ENCODE data around the gene RTCA. TPM values are rescaled to one million over a fixed set of nuclear protein-coding genes. Genes with fewer than 3 reads are reported as not detected.
"Not testable (repeated sequence)": the region's sequence is repeated elsewhere in the genome, so short reads cannot be mapped to it uniquely, and the experiment has no call there.

Gene RTCA
- total RNA-seq, 1 donor from 2014 or later, result 78.0 TPM

DNA sequence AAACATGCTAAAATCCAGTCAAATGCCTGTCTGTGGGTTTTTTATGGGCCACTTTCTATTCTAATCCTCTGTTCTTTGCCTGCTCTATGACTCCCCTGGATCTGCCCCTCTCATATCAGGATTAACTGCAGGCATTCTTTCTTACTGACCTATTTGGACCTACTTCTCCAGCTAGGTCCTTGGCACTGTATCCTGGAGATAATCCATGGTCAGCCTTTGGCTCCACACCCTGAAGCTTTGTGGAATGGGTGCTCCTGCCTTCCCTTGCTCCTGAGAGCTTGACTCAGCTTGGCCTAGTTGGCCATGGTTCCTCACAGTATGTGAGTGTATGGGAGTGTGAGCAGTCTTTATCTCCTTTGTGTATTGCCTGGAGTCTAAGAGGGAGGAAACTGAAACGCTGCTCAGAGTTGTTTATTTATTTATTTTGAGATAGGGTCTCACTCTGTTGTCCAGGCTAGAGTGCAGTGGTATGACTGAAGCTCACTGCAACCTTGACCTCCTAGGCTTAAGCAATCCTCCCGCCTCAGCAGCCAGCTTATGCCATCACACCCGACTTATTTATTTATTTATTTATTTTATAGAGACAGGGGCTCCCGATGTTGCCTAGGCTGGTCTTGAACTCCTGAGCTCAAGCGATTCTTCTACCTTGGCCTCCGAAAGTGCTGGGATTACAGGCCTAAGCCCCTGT, 57.5 kb downstream of the RTCA start:
- H3K27ac Mint-ChIP-seq (ENCODE audit: unreplicated experiment), result no peak overlapping the region
- peaks cover 3% of the 10 kb centered on the region for H3K36me3 Mint-ChIP-seq (ENCODE audit: low read depth, unreplicated experiment)
- no peaks in the 10 kb centered on the region for H4K20me1 ChIP-seq (ENCODE audit: insufficient read depth, low read length)
- no peaks in the 10 kb centered on the region for H3K4me1 ChIP-seq (ENCODE audit: insufficient read depth, low read length)
- H2AFZ ChIP-seq (ENCODE audit: low read depth, low read length), result no peak overlapping the region
- no peaks in the 10 kb centered on the region for H3K79me2 ChIP-seq (ENCODE audit: insufficient read depth, low read length)
- H3K4me3 ChIP-seq (ENCODE audit: insufficient read depth, low read depth, low read length), result no peak overlapping the region
- no peak overlapping the region for H3K27ac ChIP-seq (ENCODE audit: low read depth, low read length)
- H3K9me3 Mint-ChIP-seq (ENCODE audit: unreplicated experiment), result peaks cover 4% of the 10 kb centered on the region
- H3K9ac ChIP-seq (ENCODE audit: low read length), result no peak overlapping the region
- peaks cover 3% of the 10 kb centered on the region for H3K27me3 ChIP-seq (ENCODE audit: insufficient read depth, low read length)
- H3K4me1 Mint-ChIP-seq (ENCODE audit: low read depth, unreplicated experiment), result peaks cover 4% of the 10 kb centered on the region
- no peaks in the 10 kb centered on the region for H3K27me3 Mint-ChIP-seq (ENCODE audit: low read depth, unreplicated experiment)
- H3K4me2 ChIP-seq (ENCODE audit: low read length), result no peak overlapping the region
- no peaks in the 10 kb centered on the region for H3K9me3 ChIP-seq (ENCODE audit: insufficient read depth, low read depth, low read length)
- DNase-seq (ENCODE audit: low read depth), result no peak
- H3K36me3 ChIP-seq (ENCODE audit: insufficient read depth, low read length), result no peaks in the 10 kb centered on the region
- FAIRE-seq, result no peak
- no peak overlapping the region for H3K4me3 Mint-ChIP-seq (ENCODE audit: unreplicated experiment)
- TF ChIP-seq, protein P1, sequence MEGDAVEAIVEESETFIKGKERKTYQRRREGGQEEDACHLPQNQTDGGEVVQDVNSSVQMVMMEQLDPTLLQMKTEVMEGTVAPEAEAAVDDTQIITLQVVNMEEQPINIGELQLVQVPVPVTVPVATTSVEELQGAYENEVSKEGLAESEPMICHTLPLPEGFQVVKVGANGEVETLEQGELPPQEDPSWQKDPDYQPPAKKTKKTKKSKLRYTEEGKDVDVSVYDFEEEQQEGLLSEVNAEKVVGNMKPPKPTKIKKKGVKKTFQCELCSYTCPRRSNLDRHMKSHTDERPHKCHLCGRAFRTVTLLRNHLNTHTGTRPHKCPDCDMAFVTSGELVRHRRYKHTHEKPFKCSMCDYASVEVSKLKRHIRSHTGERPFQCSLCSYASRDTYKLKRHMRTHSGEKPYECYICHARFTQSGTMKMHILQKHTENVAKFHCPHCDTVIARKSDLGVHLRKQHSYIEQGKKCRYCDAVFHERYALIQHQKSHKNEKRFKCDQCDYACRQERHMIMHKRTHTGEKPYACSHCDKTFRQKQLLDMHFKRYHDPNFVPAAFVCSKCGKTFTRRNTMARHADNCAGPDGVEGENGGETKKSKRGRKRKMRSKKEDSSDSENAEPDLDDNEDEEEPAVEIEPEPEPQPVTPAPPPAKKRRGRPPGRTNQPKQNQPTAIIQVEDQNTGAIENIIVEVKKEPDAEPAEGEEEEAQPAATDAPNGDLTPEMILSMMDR (IDR thresholded peaks at IDR 0.05; ENCODE audit: insufficient read depth, low read depth, low read length), result no peak
- no peak for TF ChIP-seq EZH2 (IDR thresholded peaks at IDR 0.05; ENCODE audit: insufficient read depth, low read length)

- Mint-ChIP-seq H3K36me3 (ENCODE audit: low read depth, unreplicated experiment) (peaks cover 2% of the 10 kb centered on the region), H3K27ac (ENCODE audit: unreplicated experiment) (no peak overlapping the region), H3K9me3 (ENCODE audit: unreplicated experiment) (no peaks in the 10 kb centered on the region), H3K4me3 (ENCODE audit: unreplicated experiment) (no peak overlapping the region), H3K27me3 (ENCODE audit: low read depth, unreplicated experiment) (no peaks in the 10 kb centered on the region), H3K4me1 (ENCODE audit: low read depth, unreplicated experiment) (peaks cover 4% of the 10 kb centered on the region)
- no peaks in the 10 kb centered on the region for H3K36me3 ChIP-seq (ENCODE audit: insufficient read depth, low read length)
- no peak overlapping the region for H3K4me3 ChIP-seq (ENCODE audit: insufficient read depth, low read depth, low read length)
- no peaks in the 10 kb centered on the region for H3K9me3 ChIP-seq (ENCODE audit: insufficient read depth, low read depth, low read length)
- no peak for DNase-seq (ENCODE audit: low read depth)
- no peak for FAIRE-seq
- H4K20me1 ChIP-seq (ENCODE audit: insufficient read depth, low read length), result no peaks in the 10 kb centered on the region
- no peak overlapping the region for H3K9ac ChIP-seq (ENCODE audit: low read length)
- no peak overlapping the region for H3K27ac ChIP-seq (ENCODE audit: low read depth, low read length)
- no peak overlapping the region for H3K4me2 ChIP-seq (ENCODE audit: low read length)
- no peaks in the 10 kb centered on the region for H3K79me2 ChIP-seq (ENCODE audit: insufficient read depth, low read length)
- H2AFZ ChIP-seq (ENCODE audit: low read depth, low read length), result no peak overlapping the region
- peaks cover 5% of the 10 kb centered on the region for H3K27me3 ChIP-seq (ENCODE audit: insufficient read depth, low read length)
- no peak for TF ChIP-seq EZH2 (IDR thresholded peaks at IDR 0.05; ENCODE audit: insufficient read depth, low read length)
- TF ChIP-seq, protein P1 (IDR thresholded peaks at IDR 0.05; ENCODE audit: insufficient read depth, low read depth, low read length), result no peak
- no peaks in the 10 kb centered on the region for H3K4me1 ChIP-seq (ENCODE audit: insufficient read depth, low read length)
Observed at GRCh38 chr1:100325415-100326324, 59.7 kb downstream of the RTCA start.

DNA sequence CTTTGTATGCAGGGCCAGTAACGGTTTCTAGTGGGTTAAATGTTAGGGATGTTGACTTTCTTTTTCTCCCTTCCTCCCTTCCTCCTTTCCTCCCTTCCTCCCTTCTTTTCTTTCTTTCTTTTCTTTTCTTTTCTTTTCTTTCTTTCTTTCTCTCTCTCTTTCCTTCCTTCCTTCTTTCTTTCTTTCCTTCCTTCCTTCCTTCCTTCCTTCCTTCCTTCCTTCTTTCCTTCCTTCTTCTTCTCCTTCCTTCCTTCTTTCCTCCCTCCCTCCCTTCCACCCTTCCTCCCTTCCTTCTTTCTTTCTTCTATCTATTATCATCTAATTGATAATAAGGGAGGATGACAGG, 60.3 kb downstream of the RTCA start:
- H3K9me3 Mint-ChIP-seq (ENCODE audit: unreplicated experiment); H3K4me1 ChIP-seq (ENCODE audit: insufficient read depth, low read length); H3K27me3 Mint-ChIP-seq (ENCODE audit: low read depth, unreplicated experiment); FAIRE-seq; H2AFZ ChIP-seq (ENCODE audit: low read depth, low read length); H3K36me3 ChIP-seq (ENCODE audit: insufficient read depth, low read length); H3K79me2 ChIP-seq (ENCODE audit: insufficient read depth, low read length); DNase-seq (ENCODE audit: low read depth); H3K27me3 ChIP-seq (ENCODE audit: insufficient read depth, low read length); H3K4me3 Mint-ChIP-seq (ENCODE audit: unreplicated experiment); H3K27ac ChIP-seq (ENCODE audit: low read depth, low read length); H3K4me2 ChIP-seq (ENCODE audit: low read length); H3K4me3 ChIP-seq (ENCODE audit: insufficient read depth, low read depth, low read length); H3K9ac ChIP-seq (ENCODE audit: low read length); H4K20me1 ChIP-seq (ENCODE audit: insufficient read depth, low read length); H3K4me1 Mint-ChIP-seq (ENCODE audit: low read depth, unreplicated experiment); H3K9me3 ChIP-seq (ENCODE audit: insufficient read depth, low read depth, low read length); H3K36me3 Mint-ChIP-seq (ENCODE audit: low read depth, unreplicated experiment); H3K27ac Mint-ChIP-seq (ENCODE audit: unreplicated experiment): not testable (repeated sequence)

Measured in astrocyte (in vitro differentiated cells and primary cell).